ENCODE measurements around the gene CTSW. TPM values are rescaled to one million over a fixed set of nuclear protein-coding genes. Genes with fewer than 3 reads are reported as not detected.

The CTSW gene
- total and polyA plus RNA-seq, 4 experiments from 2014 or later: 30.1 to 107 (median 55.6) TPM

GRCh38 chr11:65894034-65894591 lies 14.5 kb downstream of the CTSW start:
- POLR2A ChIA-PET (ENCODE audit: partially characterized antibody): interaction anchor here (0.7 to 17.4 kb wide), 9 partner anchors 10 to 222 kb away, joined by 3 to 435 read pairs (median 6); partner anchors contain the start of genes C11orf68, CFL1, DRAP1 and KAT5
- peaks cover 30 to 64% (median 37%) of the 10 kb centered on the region in 4 donors for H3K4me1 Mint-ChIP-seq
- intact Hi-C loops (cut with micrococcal nuclease): no loop called here

GRCh38 chr11:65895482-65895981 lies 15.9 kb downstream of the CTSW start:
- Histone ChIP-seq H3K9me3 (ENCODE audit: control insufficient read depth in 1 of 2, low read length in 2 of 2) (no peaks in the 10 kb centered on the region), H3K27ac (ENCODE audit: low read depth, low read length) (no peak overlapping the region), H3K36me3 (ENCODE audit: insufficient read depth, low read length) (no peaks in the 10 kb centered on the region), H3K27me3 (ENCODE audit: insufficient read depth, low read length) (peaks cover 4% of the 10 kb centered on the region), H3K4me3 (ENCODE audit: low read length in 2 of 2) (no peak overlapping the region), H3K4me1 (ENCODE audit: insufficient read depth, low read length) (peaks cover 50% of the 10 kb centered on the region)
- H3K4me3 Mint-ChIP-seq: peak overlapping the region in 4 of 8 donors; percentile 15 to 54 (median 30)
- intact Hi-C loops (cut with micrococcal nuclease): no loop called here
- no peaks in the 10 kb centered on the region for H3K36me3 Mint-ChIP-seq
- H3K27ac Mint-ChIP-seq: peak overlapping the region in 6 of 7 donors; percentile 72 to 91 (median 80)
- DNase-seq: no peak
- no peaks in the 10 kb centered on the region for H3K9me3 Mint-ChIP-seq
- H3K4me1 Mint-ChIP-seq: peaks cover 18 to 52% (median 26%) of the 10 kb centered on the region in 4 donors
- POLR2A ChIA-PET (ENCODE audit: partially characterized antibody): interaction anchor here (0.7 kb wide), 1 partner anchor 65 kb away, joined by 3 read pairs; no protein-coding TSS in a partner anchor
- CTCF ChIA-PET (ENCODE audit: partially characterized antibody): interaction anchor here (1.1 to 11.2 kb wide), 2 partner anchors 8 to 107 kb away, joined by 3 to 162 read pairs; partner anchors contain the start of genes CCDC85B and FIBP
- H3K27me3 Mint-ChIP-seq: no peaks in the 10 kb centered on the region

More at GRCh38 chr11:65894034-65894591, 14.5 kb downstream of the CTSW start:
- no peaks in the 10 kb centered on the region for H3K27me3 ChIP-seq (ENCODE audit: insufficient read depth, low read length)
- H3K4me1 ChIP-seq (ENCODE audit: insufficient read depth, low read length): peaks cover 52% of the 10 kb centered on the region
- H3K9me3 Mint-ChIP-seq: peaks cover 0 to under 1% (median 0%) of the 10 kb centered on the region in 8 donors
- no peaks in the 10 kb centered on the region for H3K9me3 ChIP-seq (ENCODE audit: control insufficient read depth in 1 of 2, low read length in 2 of 2)
- peak overlapping the region; percentile 65 to 85 (median 82) for H3K4me3 Mint-ChIP-seq
- peaks cover 0 to 3% of the 10 kb centered on the region in 2 donors for H3K36me3 Mint-ChIP-seq
- no peaks in the 10 kb centered on the region for H3K36me3 ChIP-seq (ENCODE audit: insufficient read depth, low read length)
- H3K4me3 ChIP-seq (ENCODE audit: low read length in 2 of 2): peak overlapping the region; percentile 27 to 46
- H3K27ac Mint-ChIP-seq: peak overlapping the region; percentile 82 to 96 (median 92)
- H3K27me3 Mint-ChIP-seq: no peaks in the 10 kb centered on the region
- H3K27ac ChIP-seq (ENCODE audit: low read depth, low read length): peak overlapping the region; percentile 86
- CTCF ChIA-PET (ENCODE audit: partially characterized antibody): interaction anchor here (0.9 to 15.3 kb wide), 6 partner anchors 6 to 99 kb away, joined by 3 to 281 read pairs (median 4); partner anchors contain the start of genes CCDC85B, CFL1, FIBP and MUS81
- peak in 3 of 5 donors; percentile 21 to 47 (median 33) for DNase-seq

- ChIA-PET POLR2A (ENCODE audit: partially characterized antibody) (interaction anchor here (0.8 kb wide), 2 partner anchors 9 kb away, joined by 3 to 4 read pairs; no protein-coding TSS in a partner anchor), CTCF (ENCODE audit: partially characterized antibody) (interaction anchor here (0.8 to 11.2 kb wide), 3 partner anchors 8 to 107 kb away, joined by 3 to 162 read pairs (median 3); partner anchors contain the start of genes CCDC85B and FIBP)
- no peaks in the 10 kb centered on the region for H3K9me3 Mint-ChIP-seq
- H3K36me3 ChIP-seq (ENCODE audit: insufficient read depth, low read length): no peaks in the 10 kb centered on the region
- H3K4me3 Mint-ChIP-seq: peak overlapping the region in 1 of 8 donors; percentile 41
- H3K27me3 Mint-ChIP-seq: no peaks in the 10 kb centered on the region
- intact Hi-C loops (cut with micrococcal nuclease): no loop called here
- peaks cover 54% of the 10 kb centered on the region for H3K4me1 ChIP-seq (ENCODE audit: insufficient read depth, low read length)
- no peaks in the 10 kb centered on the region for H3K9me3 ChIP-seq (ENCODE audit: control insufficient read depth in 1 of 2, low read length in 2 of 2)
- H3K27ac Mint-ChIP-seq: peak overlapping the region in 6 of 7 donors; percentile 27 to 82 (median 67)
- H3K4me3 ChIP-seq (ENCODE audit: low read length in 2 of 2): no peak overlapping the region
- peaks cover 20 to 54% (median 30%) of the 10 kb centered on the region in 4 donors for H3K4me1 Mint-ChIP-seq
- H3K27me3 ChIP-seq (ENCODE audit: insufficient read depth, low read length): peaks cover 4% of the 10 kb centered on the region
- DNase-seq: no peak
- no peak overlapping the region for H3K27ac ChIP-seq (ENCODE audit: low read depth, low read length)
- no peaks in the 10 kb centered on the region for H3K36me3 Mint-ChIP-seq
Measured at GRCh38 chr11:65896034-65896999, 16.7 kb downstream of the CTSW start.

GRCh38 chr11:65897020-65897471 lies 17.4 kb downstream of the CTSW start:
- DNase-seq: no peak
- peak overlapping the region in 1 of 8 donors; percentile 39 for H3K4me3 Mint-ChIP-seq
- peaks cover 19 to 52% (median 27%) of the 10 kb centered on the region in 4 donors for H3K4me1 Mint-ChIP-seq
- ChIA-PET POLR2A (ENCODE audit: partially characterized antibody) (interaction anchor here (0.8 to 2.5 kb wide), 4 partner anchors 8 to 22 kb away, joined by 3 to 20 read pairs (median 12); partner anchors contain the start of genes C11orf68, DRAP1 and FIBP), CTCF (ENCODE audit: partially characterized antibody) (interaction anchor here (11.2 kb wide), 1 partner anchor 9 kb away, joined by 162 read pairs; the partner anchor contains the start of genes CCDC85B and FIBP)
- Histone ChIP-seq H3K27ac (ENCODE audit: low read depth, low read length) (no peak overlapping the region), H3K4me3 (ENCODE audit: low read length in 2 of 2) (no peak overlapping the region), H3K27me3 (ENCODE audit: insufficient read depth, low read length) (peaks cover 4% of the 10 kb centered on the region), H3K36me3 (ENCODE audit: insufficient read depth, low read length) (no peaks in the 10 kb centered on the region), H3K4me1 (ENCODE audit: insufficient read depth, low read length) (peaks cover 47% of the 10 kb centered on the region), H3K9me3 (ENCODE audit: control insufficient read depth in 1 of 2, low read length in 2 of 2) (no peaks in the 10 kb centered on the region)
- no peaks in the 10 kb centered on the region for H3K9me3 Mint-ChIP-seq
- no peaks in the 10 kb centered on the region for H3K27me3 Mint-ChIP-seq
- intact Hi-C loops (cut with micrococcal nuclease): no loop called here
- H3K36me3 Mint-ChIP-seq: no peaks in the 10 kb centered on the region
- H3K27ac Mint-ChIP-seq: peak overlapping the region in 1 of 7 donors; percentile 82

- peaks cover 0 to 1% of the 10 kb centered on the region in 2 donors for H3K27me3 Mint-ChIP-seq
- CTCF ChIA-PET (ENCODE audit: partially characterized antibody): interaction anchor here (0.9 to 11.2 kb wide), 3 partner anchors 11 to 39 kb away, joined by 3 to 162 read pairs (median 3); partner anchors contain the start of genes CCDC85B, FIBP and MUS81
- H3K4me3 Mint-ChIP-seq: peak overlapping the region; percentile 59 to 81 (median 72)
- Histone ChIP-seq H3K27me3 (ENCODE audit: insufficient read depth, low read length) (peaks cover 4% of the 10 kb centered on the region), H3K27ac (ENCODE audit: low read depth, low read length) (no peak overlapping the region), H3K4me3 (ENCODE audit: low read length in 2 of 2) (peak overlapping the region in 1 of 2 donors; percentile 51), H3K36me3 (ENCODE audit: insufficient read depth, low read length) (no peaks in the 10 kb centered on the region), H3K9me3 (ENCODE audit: control insufficient read depth in 1 of 2, low read length in 2 of 2) (no peaks in the 10 kb centered on the region), H3K4me1 (ENCODE audit: insufficient read depth, low read length) (peaks cover 30% of the 10 kb centered on the region)
- intact Hi-C loops (cut with micrococcal nuclease): no loop called here
- POLR2A ChIA-PET (ENCODE audit: partially characterized antibody): interaction anchor here (1.1 to 3.4 kb wide), 7 partner anchors 8 to 369 kb away, joined by 3 to 22 read pairs (median 9); partner anchors contain the start of genes C11orf68, CCDC85B, CFL1 and DRAP1
- no peaks in the 10 kb centered on the region for H3K36me3 Mint-ChIP-seq
- no peak for DNase-seq
- H3K9me3 Mint-ChIP-seq: no peaks in the 10 kb centered on the region
- peaks cover 9 to 38% (median 14%) of the 10 kb centered on the region in 4 donors for H3K4me1 Mint-ChIP-seq
- peak overlapping the region in 6 of 7 donors; percentile 74 to 88 (median 84) for H3K27ac Mint-ChIP-seq
Measured at GRCh38 chr11:65898656-65899355, 19.2 kb downstream of the CTSW start.

Measured in CD4-positive, alpha-beta memory T cell (primary cell).